Measurements from ENCODE around the gene EFEMP1.

Gene EFEMP1

DNA sequence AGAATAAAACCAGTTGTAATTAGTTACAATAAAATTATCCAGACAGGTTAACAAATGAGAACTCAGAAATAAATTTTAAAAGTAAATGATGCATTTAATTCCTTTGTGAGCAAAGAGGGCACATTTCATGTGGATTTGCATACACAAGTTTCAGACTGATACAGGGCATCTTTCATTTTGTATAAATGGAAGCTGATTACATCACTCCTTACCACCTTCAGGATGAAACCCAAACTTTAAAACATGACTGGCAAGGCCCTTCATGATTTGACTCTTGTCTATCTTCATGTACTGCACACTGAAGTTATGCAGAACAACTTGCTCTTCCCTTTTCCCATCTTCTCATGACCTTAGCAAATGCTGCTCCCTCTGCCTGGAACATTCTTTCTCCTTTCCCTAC is 26.9 kb downstream of the EFEMP1 start:
- no peak for DNase-seq

DNA sequence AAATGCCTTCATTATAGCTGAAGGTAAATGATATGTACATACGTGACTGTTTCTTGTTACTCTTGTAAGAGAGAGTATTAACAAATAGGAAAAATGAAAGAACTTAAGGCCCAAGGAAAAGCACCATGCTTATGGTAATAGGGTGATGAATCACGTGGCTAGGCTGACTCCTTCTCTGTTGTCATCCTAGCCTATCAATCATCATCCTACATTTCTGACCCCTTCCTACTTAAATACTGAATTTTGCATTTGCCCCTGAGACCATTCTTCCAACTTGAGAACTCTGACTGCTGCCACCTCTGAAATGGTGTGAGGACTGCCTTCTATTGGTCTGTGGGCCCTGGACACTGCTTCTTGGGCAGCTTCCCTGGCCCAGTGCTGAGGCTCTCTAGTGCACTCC is 28.9 kb downstream of the EFEMP1 start:
- DNase-seq = no peak

DNA sequence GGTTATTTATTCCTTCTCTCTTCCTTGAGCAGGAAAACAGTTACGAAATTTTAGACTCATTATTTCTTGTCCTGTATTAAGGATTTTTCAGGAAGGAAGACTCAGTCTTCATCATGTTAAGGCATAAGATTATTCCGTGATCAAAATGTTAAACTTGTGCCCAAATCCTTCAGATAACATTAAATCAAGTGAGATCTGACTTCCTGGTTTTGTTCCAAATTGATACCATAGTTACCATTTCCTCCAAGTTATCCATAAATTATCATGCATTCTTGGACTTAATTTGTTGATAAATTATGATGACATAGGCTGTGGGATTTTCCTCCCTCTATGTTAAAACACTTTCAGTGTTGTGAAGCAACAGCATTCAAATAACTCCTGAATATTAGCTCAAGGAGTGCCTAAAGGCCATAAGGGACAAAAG is 31.9 kb downstream of the EFEMP1 start:
- DNase-seq = peak; percentile 66

DNA sequence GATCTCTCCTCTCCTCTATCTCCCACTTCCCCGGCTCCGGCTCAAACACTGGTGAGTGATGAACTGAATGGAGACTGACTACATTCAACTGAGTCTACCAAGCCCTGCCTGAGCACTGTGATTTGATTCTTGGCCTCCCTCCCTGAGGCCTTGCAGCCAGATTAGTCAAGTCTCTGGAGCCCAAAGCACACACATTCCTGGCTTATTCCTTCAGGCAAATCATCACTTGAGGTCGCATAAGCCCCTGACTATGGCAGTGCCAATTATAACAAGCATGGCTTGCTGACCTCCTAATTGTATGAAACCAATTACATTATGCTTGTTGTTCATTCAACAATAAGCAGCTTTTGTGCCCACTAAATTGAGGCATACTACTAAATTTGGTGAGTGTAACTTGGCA is 34.6 kb downstream of the EFEMP1 start:
- DNase-seq = peak; percentile 79

DNA sequence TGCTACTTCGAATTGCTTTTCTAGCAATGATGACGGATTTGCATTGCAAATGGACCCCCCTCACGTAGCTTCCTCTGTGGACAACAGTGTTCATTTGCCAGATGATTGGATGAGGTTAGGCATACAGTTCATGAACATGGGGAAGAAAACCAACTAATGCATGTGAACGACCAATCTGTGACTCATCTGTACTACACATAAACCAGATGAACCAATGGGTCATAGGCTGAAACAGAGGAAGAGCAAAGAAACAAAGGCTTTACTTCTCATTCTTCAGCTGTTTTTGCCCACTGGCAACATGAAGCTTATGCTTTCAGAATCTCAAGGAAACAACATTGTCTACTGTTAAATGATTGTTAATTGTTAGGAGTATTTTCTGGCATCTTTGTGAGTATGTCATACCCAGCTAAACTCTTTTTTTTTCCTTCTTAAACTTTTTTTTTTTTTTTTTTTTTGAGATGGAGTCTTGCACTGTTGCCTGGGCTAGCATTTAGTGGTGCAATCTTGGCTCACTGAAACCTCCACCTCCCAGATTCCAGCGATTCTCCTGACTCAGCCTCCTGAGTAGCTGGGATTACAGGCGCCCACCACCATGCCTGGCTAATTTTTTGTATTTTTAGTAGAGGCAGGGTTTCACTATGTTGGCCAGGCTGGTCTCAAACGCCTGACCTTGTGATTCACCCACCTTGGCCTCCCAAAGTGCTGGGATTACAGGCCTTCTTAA is 35.5 kb downstream of the EFEMP1 start:
- DNase-seq = peak; percentile 86

DNA sequence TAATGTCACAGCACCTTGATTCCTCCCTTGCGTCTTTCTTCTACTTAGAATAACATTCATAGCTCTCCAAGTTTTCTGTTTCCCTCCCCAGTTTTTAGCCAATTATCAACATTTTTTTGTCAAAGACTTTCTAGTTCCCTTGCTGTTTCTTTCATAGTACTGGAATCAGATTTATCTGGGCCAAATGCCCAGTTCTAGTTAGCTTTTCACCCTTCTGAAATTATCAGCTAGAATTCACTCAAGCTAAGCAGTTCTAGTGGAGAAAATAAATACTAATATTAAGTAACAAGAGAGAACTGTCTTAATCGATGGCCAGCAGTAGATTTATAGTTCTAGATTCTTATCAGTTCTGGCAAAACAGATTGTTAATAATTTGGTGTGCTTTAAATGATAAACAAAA is 36.2 kb downstream of the EFEMP1 start:
- DNase-seq = peak; percentile 52

DNA sequence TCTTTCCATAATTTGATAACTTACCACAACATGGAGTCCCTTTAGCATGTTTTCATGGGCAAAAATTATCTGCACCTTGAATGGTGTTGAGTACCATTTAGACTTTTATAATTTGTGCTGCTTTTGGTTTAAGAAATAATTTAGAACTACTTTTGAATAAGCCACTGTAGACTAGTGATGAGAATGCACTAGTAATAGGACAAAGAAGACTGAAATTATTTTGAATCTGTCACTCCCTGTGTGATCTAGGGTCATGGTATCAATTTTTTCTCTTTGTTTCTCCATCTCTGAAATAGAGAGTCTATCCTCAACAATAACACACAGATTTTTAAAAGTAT is 37.7 kb downstream of the EFEMP1 start:
- DNase-seq = no peak

GRCh38 chr2:55885127-55885943 is 38.2 kb downstream of the EFEMP1 start:
- DNase-seq = peak; percentile 97

DNA sequence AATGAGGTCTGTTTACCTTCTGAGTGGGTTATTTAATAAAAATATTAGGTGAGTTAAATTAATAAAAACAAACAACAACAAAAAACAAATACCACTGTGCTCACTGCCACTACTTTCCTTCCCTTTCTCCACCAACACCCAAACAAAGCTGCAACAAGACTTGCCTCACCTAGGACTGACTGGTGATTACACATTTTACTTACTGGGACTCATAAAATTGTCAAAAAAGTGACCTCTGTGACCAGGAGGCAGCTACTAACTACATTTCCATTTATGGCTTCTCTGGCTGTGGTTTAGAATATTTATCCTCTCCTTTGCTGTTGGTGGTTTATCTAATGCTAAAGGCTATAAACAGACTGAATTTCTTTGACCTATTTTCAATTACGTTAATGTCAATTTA is 39.8 kb downstream of the EFEMP1 start:
- no peak for DNase-seq

- peak; percentile 75 for DNase-seq
Observed at GRCh38 chr2:55883357-55883756, 40.2 kb downstream of the EFEMP1 start.

- no peak for DNase-seq
Observed at GRCh38 chr2:55882954-55883353, 40.6 kb downstream of the EFEMP1 start.

DNA sequence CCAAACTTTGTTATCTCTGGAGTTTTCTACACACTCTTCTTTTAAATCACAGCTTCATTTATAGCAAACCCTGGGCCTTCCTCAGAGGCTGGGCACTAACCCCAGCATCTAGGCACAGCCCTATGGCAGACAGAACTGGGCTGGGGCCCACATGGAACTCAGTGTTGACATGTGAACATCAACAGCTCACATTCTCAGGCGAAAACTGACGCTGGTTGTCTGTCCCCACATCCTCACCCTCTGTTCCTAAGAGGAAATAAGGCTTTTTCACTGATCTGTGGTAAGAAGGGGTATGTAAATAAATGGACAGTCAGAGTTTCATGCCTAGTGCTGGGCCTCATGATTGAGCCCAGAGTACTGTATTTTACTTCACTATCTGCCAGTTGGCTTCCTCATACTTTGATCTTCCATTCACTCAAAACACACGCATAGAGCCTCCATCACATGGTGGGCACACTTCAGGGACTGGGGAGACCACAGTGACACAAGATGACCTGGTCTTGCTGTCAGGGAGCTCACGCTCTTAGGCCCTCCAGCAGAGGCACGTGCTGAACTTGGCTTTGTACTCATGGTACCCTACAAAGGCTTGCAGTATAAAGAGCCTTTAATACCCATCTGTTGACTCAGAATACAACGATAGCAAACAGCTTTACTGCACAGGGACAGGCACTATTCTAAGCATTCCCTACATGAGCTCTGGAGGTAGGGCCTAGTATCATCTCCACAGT is 43.0 kb downstream of the EFEMP1 start:
- no peak for DNase-seq

- DNase-seq = peak; percentile 42
Observed at GRCh38 chr2:55879976-55880375, 43.6 kb downstream of the EFEMP1 start.

- peak; percentile 86 for DNase-seq
Observed at GRCh38 chr2:55877087-55877436, 46.5 kb downstream of the EFEMP1 start.

DNA sequence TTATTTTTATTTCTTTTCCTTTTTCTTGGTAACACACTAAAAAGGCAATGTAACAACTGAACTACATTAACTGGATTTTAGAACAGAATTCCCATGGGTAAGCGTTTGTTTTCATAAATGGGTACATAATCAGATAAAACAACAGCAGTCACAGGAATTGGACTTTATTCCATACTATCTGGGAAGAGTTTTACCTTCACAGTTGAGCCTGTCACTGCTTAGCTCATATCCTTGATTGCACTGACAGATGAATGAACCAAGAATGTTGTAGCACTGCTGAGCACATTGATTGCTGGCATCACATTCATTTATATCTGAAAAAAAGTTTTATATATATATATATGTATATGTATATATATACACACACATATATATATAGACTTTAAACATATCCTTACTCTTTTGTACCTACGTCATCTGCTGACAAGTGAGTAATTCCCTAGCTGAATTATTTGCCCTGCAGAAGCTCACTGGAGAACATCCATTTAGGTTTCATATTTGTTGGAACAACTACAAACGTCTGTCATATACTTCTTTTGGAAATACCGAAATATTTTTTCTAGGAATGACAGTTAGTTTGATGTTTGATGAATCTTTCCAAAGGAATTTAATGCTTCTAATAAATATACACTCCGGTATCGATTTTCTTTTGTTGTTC is 47.0 kb downstream of the EFEMP1 start:
- DNase-seq = peak; percentile 82

DNA sequence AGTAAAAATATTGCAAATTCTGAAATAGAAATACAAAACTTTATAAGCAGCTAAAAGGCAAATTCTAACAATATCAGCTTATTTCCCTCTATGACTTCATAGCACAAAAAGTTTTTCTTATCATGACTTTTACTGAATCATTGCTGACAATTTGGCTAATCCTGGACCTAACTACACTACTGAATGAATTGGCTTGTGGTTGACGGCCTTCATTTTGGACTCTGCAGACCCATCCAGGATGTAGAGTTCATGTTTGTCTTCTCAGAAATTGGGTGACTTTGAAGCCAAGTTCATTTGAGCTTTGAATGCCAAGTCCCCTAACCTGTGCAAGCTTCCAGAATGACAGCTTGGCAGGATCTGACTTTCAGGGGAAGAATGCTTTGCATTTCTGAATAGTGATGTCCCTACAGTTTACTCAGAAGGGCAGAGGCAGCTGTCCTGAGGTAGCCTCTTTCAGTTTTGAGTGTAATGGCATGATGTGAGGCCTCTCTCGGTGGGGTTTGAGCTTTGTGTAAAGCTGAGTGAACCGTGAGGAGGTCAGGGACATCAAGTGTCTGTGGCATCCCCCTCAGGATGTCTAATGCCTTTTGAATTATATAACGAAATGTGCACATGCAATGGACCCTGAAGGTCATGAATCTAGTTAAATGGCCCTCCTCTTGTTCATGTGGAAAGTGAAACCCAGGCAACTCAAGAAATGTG is 48.0 kb downstream of the EFEMP1 start:
- peak; percentile 72 for DNase-seq

- DNase-seq = no peak
Observed at GRCh38 chr2:55874338-55874737, 49.2 kb downstream of the EFEMP1 start.

DNA sequence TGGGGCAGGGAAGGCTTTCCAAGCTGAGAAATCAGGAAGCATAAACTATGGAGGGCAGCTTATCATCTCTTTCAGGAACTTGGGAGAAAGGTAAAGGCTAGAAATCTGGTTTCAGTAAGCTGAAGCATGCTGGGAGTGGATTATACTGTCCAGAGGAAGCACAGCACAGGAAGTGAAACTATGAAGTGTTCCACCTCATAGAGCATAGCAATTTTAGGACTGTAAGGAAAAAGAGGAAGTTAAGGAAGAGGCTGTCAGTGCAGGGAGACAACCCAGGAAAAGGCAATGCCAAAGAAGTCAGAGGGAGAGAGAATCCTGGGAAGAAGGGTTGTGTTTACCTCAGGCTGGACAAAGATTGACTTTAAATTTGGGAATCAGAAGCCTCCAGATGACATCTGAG is 51.9 kb downstream of the EFEMP1 start:
- DNase-seq = no peak

GRCh38 chr2:55869637-55870325 is 53.8 kb downstream of the EFEMP1 start:
- peak; percentile 94 for DNase-seq

DNA sequence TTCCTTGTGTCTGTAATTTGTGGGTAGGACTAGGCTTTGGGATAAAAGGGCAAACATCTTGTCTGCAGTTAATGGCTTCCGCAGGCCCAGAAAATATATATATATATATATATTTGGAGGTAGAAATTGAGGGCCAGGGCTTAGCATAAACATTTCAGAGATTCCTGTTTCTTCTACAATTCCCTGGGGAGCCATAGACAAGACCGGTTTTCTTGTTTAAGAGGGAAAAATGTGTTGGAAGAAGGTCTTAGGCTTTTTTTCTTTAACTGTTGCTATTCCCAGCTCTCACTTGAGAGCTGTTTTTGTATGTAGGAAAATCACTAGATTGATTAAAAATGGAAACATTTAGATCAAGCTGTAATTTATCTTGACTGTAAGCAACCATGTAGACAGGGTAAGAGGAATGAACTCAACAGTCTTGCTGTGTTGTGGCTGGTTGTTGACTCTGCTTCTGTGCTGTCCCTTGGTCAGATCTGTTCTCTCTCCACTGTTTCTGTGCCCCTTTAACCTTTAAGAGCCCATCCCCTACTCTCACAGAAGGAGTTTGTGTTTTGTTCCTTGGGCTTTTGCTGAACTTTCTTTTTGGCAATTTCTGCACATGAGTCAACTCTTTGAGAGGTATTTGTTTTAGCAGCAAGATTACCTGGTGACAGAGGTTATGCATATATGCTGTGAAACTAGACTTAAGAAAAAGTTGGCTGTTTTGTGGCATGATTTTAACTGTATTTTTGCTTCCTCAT is 58.3 kb downstream of the EFEMP1 start:
- DNase-seq = peak; percentile 83

DNA sequence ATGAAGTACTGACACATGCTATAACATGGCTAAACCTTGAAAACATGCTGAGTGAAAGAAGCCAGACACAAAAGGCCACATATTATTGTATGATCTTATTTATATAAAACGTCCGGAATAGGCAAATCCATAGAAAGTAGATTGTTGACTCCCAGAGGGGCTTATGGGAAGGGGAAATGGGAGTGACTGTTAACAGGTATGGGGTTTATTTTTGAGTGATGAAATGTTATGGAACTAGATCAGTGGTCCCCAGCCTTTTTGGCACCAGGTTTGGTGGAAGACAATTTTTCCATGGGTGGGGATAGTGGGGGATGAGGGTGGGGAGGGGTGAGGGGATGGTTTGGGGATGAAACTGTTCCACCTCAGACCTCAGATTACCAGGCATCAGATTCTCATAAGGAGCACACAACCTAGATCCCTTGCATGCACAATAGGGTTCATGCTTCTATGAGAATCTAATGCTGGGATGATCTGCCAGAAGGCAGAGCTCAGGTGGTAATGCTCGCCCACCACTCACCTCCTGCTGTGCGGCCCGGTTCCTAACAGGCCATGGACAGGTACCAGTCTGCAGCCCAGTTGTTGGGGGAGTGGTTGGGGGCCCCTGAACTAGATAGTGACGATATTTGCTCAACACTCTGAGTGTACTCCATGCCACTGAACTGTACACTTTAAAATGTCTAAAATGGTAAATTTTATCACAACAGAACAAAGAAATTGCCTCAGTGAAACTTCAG is 59.1 kb downstream of the EFEMP1 start:
- no peak for DNase-seq

Measured in fibroblast of skin of right biceps (primary cell).